H7 (cell line): ENCODE results near the gene FBXL4. TPM values are rescaled to one million over a fixed set of nuclear protein-coding genes. Genes with fewer than 3 reads are reported as not detected.

ENCODE experiments used
- DNase-seq: peaks from one replicate; pipeline ENCODE4 v3.0.0; 2012
- H3K27me3 ChIP-seq: 2 replicates; pipeline ENCODE4 v1.6.0; 2011; ENCODE audit warnings: mild to moderate bottlenecking, low read length; ENCODE audit not compliant: control insufficient read depth, insufficient read depth
- H3K36me3 ChIP-seq: replicated peaks from 2 replicates; pipeline ENCODE4 v1.5.1; 2011; ENCODE audit warnings: low read length; ENCODE audit not compliant: control insufficient read depth, insufficient read depth
- H3K4me3 ChIP-seq: 2 replicates; pipeline ENCODE4 v1.5.1; 2011; ENCODE audit warnings: low read depth, mild to moderate bottlenecking, control low read depth, low read length, moderate library complexity; ENCODE audit not compliant: insufficient read depth
- total RNA-seq: library from RNA; depleted of rRNA; stranded (reverse); fragments of >200 nt; shearing (Covaris generic); gene quantifications from 2 replicates; pipeline ENCODE4 v1.2.3, GENCODE V29; 2014; rRNA removed

The FBXL4 gene
- total RNA-seq, 1 experiment from 2014 or later, result 11.1 TPM

GRCh38 chr6:98823428-98824161 is 124.2 kb downstream of the FBXL4 start:
- no peaks in the 10 kb centered on the region for H3K36me3 ChIP-seq
- DNase-seq, result no peak
- H3K4me3 ChIP-seq, result peak overlapping the region; percentile 52
- H3K27me3 ChIP-seq, result peaks cover 63% of the 10 kb centered on the region

DNA sequence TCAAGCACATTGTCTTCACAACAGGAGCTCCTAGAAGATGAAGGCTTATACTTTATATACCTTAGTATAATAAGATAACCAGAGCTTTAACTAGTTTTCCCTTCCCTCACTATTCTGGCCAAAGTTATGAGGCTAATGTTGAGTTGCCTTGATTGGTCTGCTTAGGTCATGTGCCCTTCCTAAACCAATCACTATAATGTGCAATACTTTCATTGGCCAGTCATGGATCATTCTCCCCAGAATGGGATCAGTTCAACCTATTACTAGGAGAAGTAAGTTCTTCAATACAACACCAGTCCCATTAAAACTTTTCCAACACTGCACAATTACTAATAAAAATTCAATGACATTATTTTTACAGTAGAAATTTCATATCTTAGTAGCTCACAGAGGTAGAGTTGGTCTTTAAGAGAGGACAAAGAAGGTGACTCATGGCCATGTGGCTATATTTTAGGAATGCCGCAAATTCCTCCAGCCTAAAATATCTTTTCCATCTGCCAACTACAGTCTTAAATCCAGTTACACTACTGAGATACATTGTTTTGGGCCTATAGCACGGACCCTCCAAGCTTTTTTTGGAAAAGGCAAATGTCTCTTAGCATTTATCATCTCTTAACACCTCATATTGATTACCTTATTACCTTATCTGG is 125.9 kb downstream of the FBXL4 start:
- DNase-seq, result no peak
- no peaks in the 10 kb centered on the region for H3K36me3 ChIP-seq
- H3K27me3 ChIP-seq, result peaks cover 46% of the 10 kb centered on the region

More for the DNA sequence above, 125.9 kb downstream of the FBXL4 start:
- no peak overlapping the region for H3K4me3 ChIP-seq

Other genes starting within 250 kb of the FBXL4 start
- gene POU3F2, start 113.4 kb downstream of the FBXL4 start, total RNA-seq, result 0.03 TPM in 1 of 2 replicates, not detected in the other